GM23248 (cell line): ENCODE data around the gene UBE2G1.
"Not testable (repeated sequence)": the region's sequence is repeated elsewhere in the genome, so short reads cannot be mapped to it uniquely, and the experiment has no call there.

Experiments used
- EZH2 ChIP-seq: fragments of 200-600 bp; sonication (generic); IDR thresholded peaks from 2 replicates; pipeline ENCODE4 v1.6.1; 2018; ENCODE audit warnings: antibody characterized with exemption, mild to moderate bottlenecking; ENCODE audit not compliant: insufficient read depth, poor library complexity, severe bottlenecking
- EZH2phosphoT487 ChIP-seq: fragments of 200-600 bp; sonication (generic); IDR thresholded peaks from 2 replicates; pipeline ENCODE4 v1.6.1; 2018; ENCODE audit warnings: antibody characterized with exemption, moderate library complexity, mild to moderate bottlenecking, low read depth; ENCODE audit not compliant: insufficient read depth

DNA sequence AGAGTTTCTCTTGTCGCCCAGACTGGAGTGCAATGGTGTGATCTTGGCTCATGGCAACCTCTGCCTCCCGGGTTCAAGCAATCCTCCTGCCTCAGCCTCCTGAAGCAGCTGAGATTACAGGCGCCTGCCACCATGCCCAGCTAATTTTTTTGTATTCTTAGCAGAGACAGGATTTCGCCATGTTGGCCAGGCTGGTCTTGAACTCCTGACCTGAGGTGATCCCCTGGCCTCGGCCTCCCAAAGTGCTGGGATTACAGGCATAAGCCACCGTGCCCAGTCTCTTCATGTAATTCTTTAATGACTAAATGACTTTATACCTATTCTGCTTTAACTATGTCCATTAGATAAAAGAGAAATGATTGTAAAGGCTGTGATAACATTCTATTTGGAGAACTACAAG lies 111.2 kb downstream of the UBE2G1 start:
- TF ChIP-seq EZH2, EZH2phosphoT487: not testable (repeated sequence)
